Right renal cortex interstitium (tissue), 3 donors: ENCODE data around the gene FYB1. TPM values are rescaled to one million over a fixed set of nuclear protein-coding genes. Genes with fewer than 3 reads are reported as not detected.

ENCODE experiments used
- DNase-seq, 3 donors: peaks; one replicate each; pipeline ENCODE4 v3.0.0-alpha.2; 2013; ENCODE audit warnings: low read depth in 3 of 3, low spot score in 2 of 3
- polyA plus RNA-seq, 3 donors: library from polyadenylated mRNA; unstranded; fragments of 120-200 nt; gene quantifications; one replicate each; pipeline ENCODE4 v1.2.1, GENCODE V29; 2013; ENCODE audit not compliant: insufficient read length in 3 of 3

Gene FYB1
- polyA plus RNA-seq, 3 donors, result 4.4 to 5.4 (median 5.2) TPM

- DNase-seq, result no peak
Measured at GRCh38 chr5:39062530-39062929, 156.8 kb downstream of the FYB1 start.

DNA sequence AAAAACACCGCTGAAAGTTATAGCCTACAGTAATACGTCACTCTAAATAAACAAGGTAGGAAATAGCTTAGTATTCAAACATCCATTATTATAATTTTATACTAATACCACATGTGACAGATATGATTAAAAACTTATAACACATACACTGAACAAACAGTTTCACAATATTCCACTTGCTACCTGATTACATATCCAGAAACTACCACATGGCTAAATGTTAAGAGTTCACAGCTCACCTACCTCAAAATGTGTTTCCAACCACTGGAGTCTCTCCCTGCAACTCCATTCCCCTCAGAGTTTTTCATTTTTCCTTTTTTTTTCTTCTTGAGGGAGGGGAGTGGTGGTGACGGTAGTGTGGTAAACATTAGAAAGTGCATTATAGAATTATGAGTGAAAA is 157.3 kb downstream of the FYB1 start:
- DNase-seq, result no peak

DNA sequence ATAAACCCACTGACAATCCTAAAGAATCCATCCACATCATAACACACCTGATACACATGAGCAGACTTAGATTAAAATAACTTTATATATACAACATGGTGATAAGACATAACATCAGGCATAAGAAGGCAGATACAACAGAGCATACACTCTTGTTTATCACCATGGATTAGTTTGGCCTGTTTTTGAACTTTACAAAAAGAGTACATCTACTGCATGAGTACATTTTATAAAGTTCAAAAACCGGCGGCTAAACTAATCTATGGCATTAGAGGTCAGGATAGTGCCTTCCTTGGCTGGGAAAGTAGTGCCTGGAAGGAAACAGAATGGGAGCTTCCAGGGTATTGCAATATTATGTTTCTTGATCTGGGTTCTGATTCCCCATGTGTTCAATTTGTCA is 160.3 kb downstream of the FYB1 start:
- no peak for DNase-seq

GRCh38 chr5:39058178-39058921 is 161.0 kb downstream of the FYB1 start:
- no peak for DNase-seq

GRCh38 chr5:39057734-39058133 is 161.6 kb downstream of the FYB1 start:
- DNase-seq, result no peak

DNA sequence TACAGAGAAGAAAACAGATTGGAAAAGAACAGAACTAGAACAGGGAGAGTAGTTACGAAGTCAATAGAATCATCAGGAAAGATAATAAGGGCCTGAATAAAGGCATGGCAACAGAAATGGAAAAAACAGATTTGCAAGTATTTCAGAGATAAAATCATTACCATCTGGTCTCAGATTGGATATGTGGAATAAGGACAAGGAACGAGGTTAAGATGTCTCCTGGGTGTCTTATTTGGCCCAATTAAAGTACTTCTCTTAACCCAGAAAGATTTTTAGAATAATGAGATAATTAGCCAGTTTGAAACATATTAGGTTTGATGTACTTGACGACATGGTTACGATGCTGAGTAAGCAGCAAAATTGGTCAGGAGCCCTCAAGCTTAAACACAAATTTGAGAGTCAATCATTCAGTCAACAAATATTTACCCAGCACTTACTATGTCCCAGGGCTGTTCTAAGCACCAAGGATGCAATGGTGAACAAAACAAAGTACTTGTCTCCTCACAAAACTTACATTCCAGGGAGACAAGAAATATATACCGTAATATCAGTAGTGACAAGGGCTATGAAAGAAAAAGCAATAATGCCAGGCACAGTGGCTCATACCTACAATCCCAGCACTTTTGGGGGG is 163.5 kb downstream of the FYB1 start:
- DNase-seq, result no peak

Other genes starting within 250 kb of the FYB1 start
- 10 to 100 TPM; 24.3 to 25.6 (median 25.5) TPM for gene RICTOR, start 145.2 kb downstream of the FYB1 start, polyA plus RNA-seq
- under 1 TPM; 0.25 to 0.79 (median 0.50) TPM for gene C9, start 144.9 kb upstream of the FYB1 start, polyA plus RNA-seq
- 100 to 1,000 TPM; 171 to 216 (median 204) TPM for gene DAB2, start 205.4 kb upstream of the FYB1 start, polyA plus RNA-seq